ENCODE data around the gene USP25.

GRCh38 chr21:15852146-15852545 is 122.4 kb downstream of the USP25 start:
- TF ChIP-seq CTCF (IDR thresholded peaks at IDR 0.05; ENCODE audit: low read depth, low read length), result no peak
- no peak for TF ChIP-seq EZH2phosphoT487 (IDR thresholded peaks at IDR 0.05; ENCODE audit: low read depth)

Data from OCI-LY3 (cell line).